Subcutaneous abdominal adipose tissue (tissue), 5 donors: ENCODE data around the gene FOXL1.

Experiments
- H3K27ac ChIP-seq: one replicate; pipeline ENCODE4 v1.7.0; 2013; ENCODE audit warnings: low read depth, mild to moderate bottlenecking, inconsistent platforms, low read length, moderate library complexity
- H3K27me3 ChIP-seq, 5 donors: one replicate each; pipeline ENCODE4 v1.7.0; 2013; ENCODE audit warnings: low read length in 5 of 5, inconsistent platforms in 1 of 5; ENCODE audit not compliant: control insufficient read depth in 5 of 5, insufficient read depth in 4 of 5
- H3K36me3 ChIP-seq, 5 donors: one replicate each; pipeline ENCODE4 v1.7.0; 2013; ENCODE audit warnings: low read length in 5 of 5; ENCODE audit not compliant: control insufficient read depth in 5 of 5, insufficient read depth in 5 of 5
- H3K4me1 ChIP-seq, 5 donors: one replicate each; pipeline ENCODE4 v1.7.0; 2013; ENCODE audit warnings: low read length in 5 of 5, mild to moderate bottlenecking in 3 of 5, moderate library complexity in 1 of 5; ENCODE audit not compliant: control insufficient read depth in 5 of 5, insufficient read depth in 5 of 5
- H3K4me3 ChIP-seq, 5 donors: one replicate each; pipeline ENCODE4 v1.7.0; 2013; ENCODE audit warnings: low read length in 5 of 5, low read depth in 1 of 5
- H3K9ac ChIP-seq, 5 donors: one replicate each; pipeline ENCODE4 v1.7.0; 2013; ENCODE audit warnings: low read length in 5 of 5, mild to moderate bottlenecking in 4 of 5, moderate library complexity in 3 of 5
- H3K9me3 ChIP-seq, 5 donors: one replicate each; pipeline ENCODE4 v1.7.0; 2013; ENCODE audit warnings: low read length in 5 of 5; ENCODE audit not compliant: control insufficient read depth in 5 of 5
- donor health status: healthy.
- donor health status: healthy.
- donor health status: healthy.
- donor health status: healthy.
- donor health status: healthy.

The FOXL1 gene

DNA sequence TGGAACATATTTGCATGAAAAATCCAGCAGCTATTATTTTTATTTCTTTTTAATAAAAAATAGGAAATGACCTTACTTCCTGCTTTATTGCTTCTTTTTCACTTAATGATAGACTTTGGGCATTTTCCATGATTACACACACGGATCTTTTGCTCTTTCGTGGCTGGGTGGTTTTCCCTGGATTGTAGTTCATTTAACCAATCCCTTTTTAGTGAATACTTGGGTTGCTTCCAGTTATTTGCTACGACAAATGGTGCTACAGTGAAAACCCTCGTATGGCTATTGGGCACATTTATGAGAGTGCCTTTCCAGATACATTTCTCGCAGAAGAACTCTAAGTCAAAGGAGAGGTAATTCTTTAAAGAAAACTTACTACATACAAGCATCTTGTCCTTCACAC, 38.6 kb downstream of the FOXL1 start:
- Histone ChIP-seq H3K36me3 (no peaks in the 10 kb centered on the region), H3K9me3 (peaks cover 0 to 7% (median 5%) of the 10 kb centered on the region in 5 donors), H3K4me3 (no peak overlapping the region), H3K4me1 (no peaks in the 10 kb centered on the region), H3K9ac (no peak overlapping the region), H3K27ac (no peak overlapping the region), H3K27me3 (peaks cover 3 to 15% (median 13%) of the 10 kb centered on the region in 5 donors)

DNA sequence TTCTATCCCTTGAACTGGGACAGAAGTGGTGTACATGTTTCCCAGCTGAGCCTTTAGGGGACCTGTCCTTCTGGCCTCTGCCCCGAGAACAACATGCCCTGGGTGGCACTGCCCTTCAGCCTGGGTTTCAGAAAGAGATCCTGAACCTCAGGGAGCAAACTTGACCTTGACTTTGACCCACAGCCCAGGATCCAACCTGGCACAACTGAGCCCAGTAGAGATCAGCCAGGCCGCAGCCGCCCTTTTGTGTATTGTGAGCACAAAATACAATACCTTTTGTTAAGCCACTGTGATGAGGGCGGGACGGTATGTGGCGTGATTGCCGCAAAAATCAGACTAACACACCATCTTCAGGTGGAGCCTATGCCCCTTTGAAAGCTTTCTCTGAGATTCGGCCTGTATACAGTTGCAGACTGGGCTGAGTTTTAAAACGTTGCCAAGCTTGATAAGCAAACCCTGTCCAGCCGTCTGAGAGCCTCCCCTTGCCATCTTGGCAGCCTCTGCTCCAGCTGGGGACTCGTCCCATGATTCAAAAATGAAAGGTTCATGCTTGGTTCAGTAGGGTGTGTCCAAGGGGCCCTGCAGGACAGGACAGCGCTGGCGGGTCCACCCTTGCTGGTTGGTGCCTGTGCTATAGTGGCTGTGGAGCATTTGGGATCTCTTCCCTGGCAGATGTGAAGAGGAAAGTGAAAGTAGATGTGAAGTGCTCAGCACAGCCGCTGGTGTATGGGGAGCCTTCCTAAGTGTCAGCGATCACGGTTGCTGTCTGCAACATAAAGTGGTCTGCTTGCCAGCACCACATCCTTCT, 40.3 kb downstream of the FOXL1 start:
- H3K9ac ChIP-seq = no peak overlapping the region
- H3K4me1 ChIP-seq = no peaks in the 10 kb centered on the region
- no peak overlapping the region for H3K27ac ChIP-seq
- peaks cover 5 to 15% (median 11%) of the 10 kb centered on the region in 5 donors for H3K27me3 ChIP-seq
- peaks cover 0 to 7% (median 5%) of the 10 kb centered on the region in 5 donors for H3K9me3 ChIP-seq
- peak overlapping the region in 4 of 5 donors; percentile 26 to 37 (median 36) for H3K4me3 ChIP-seq
- H3K36me3 ChIP-seq = no peaks in the 10 kb centered on the region

DNA sequence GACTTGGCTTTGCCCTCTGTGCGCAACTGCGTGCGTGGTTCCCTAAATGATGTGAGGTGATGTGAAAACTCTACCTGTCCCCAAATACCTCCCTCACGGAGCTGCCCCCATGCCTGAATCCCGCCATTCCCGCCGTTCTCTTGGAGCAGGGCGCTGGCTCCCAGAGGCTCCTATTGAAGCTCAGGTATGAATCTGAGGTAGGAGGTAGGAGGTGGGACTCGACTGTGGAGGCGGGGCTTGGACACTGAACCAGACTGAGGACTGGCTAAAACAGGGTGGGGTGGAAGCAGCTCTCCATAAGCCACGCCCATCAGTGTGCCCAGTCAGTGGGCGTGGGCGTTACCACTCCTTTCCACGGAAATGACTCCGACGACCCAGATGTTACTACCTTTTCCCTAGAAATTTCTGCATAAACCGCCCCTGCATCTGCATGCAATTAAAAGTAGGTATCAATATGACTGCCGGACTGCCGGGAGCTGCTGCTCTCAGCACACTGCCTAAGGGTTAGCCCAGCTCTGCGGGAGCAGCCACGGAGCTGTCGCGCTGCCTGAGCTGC, 41.0 kb downstream of the FOXL1 start:
- peak overlapping the region in 4 of 5 donors; percentile 26 to 37 (median 36) for H3K4me3 ChIP-seq
- H3K9me3 ChIP-seq = peaks cover 0 to 7% (median 5%) of the 10 kb centered on the region in 5 donors
- no peak overlapping the region for H3K9ac ChIP-seq
- no peak overlapping the region for H3K27ac ChIP-seq
- no peaks in the 10 kb centered on the region for H3K4me1 ChIP-seq
- H3K36me3 ChIP-seq = no peaks in the 10 kb centered on the region
- H3K27me3 ChIP-seq = peaks cover 5 to 15% (median 11%) of the 10 kb centered on the region in 5 donors

DNA sequence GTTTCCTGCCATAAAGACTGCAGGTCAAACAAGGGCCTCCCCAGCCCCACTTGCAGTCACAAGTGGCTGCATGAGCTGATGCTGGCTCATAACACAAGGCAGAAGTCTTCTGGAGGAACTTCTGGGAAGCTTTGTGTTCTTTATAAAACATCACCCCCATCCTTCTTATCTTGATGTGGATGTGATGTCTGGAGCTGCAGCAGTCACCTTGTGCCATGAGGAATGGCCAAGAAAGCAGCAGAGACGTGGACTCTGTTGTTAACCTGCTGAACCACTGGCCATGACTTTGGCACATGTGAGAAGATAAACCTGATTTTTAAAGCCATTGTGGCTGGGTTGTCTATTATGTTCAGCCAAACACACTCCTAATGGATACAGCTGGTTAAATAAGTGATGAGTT, 41.8 kb downstream of the FOXL1 start:
- H3K4me3 ChIP-seq = no peak overlapping the region
- no peak overlapping the region for H3K9ac ChIP-seq
- H3K27me3 ChIP-seq = peaks cover 5 to 16% (median 11%) of the 10 kb centered on the region in 5 donors
- peaks cover 0 to 6% (median 3%) of the 10 kb centered on the region in 5 donors for H3K9me3 ChIP-seq
- H3K36me3 ChIP-seq = no peaks in the 10 kb centered on the region
- H3K27ac ChIP-seq = no peak overlapping the region
- H3K4me1 ChIP-seq = no peaks in the 10 kb centered on the region

DNA sequence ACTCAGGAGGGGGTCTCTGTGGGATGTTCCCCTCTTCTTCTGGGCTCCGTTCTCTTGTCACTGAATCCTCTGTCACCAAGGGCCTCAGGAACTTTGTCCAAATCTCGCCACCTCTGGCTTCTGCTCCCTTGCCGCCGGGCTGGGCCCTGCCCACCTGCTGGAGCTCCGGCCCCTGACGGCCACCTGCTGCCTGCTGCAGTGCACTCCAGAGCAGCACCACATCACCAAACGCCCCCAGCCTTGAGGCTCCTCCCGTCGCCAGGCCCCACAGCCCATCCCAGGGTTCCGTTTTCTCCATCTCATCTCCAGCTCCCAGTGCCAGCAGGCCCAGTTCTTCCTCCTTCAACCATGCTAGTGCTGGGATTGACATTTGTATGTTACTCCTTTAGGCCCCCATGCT, 43.6 kb downstream of the FOXL1 start:
- peaks cover 7 to 17% (median 13%) of the 10 kb centered on the region in 5 donors for H3K27me3 ChIP-seq
- H3K36me3 ChIP-seq = no peaks in the 10 kb centered on the region
- no peaks in the 10 kb centered on the region for H3K4me1 ChIP-seq
- peaks cover 0 to 6% (median 2%) of the 10 kb centered on the region in 5 donors for H3K9me3 ChIP-seq
- H3K27ac ChIP-seq = no peak overlapping the region
- H3K9ac ChIP-seq = no peak overlapping the region
- H3K4me3 ChIP-seq = no peak overlapping the region

DNA sequence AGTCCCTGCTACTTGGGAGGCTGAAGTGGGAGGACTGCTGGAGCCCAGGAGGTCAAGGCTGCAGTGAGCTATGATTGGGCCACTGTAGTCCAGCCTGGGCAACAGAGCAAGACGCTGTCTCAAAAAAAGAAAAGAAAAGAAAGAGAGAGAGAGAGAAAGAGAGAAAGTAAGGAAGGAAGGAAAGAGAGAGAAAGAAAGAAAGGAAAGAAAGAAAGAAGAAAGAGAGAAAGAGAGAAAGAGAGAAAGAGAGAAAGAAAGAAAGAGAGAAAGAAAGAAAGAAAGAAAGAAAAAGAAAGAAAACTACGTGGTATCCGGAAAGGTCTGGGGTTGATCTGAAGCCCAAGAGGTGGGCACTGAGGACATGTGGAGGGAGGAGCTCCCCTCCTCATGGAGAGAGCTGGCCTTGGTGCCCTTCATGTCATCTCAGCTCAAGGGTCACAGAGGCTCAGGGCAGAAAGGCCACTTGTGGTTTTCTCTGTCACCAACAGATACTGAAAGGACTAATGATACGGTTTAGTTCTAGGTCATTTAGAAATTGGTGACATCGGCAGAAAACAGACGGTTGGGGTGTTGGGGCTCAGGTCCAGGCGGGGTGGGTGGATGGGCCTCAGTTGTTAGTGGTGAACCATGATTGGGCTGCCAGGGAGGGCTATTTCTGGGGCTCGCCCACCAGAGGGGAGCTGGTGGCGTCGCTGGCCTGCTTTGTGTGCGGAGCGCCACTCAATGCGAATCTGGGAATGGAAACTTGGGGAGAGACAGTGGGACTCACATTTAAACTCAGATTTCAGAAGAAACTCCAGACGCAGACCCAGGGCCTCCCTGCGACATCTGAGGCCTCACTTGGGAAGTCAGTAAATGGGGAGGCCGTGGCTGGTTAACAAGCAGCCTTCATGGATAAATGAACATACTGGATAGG, 44.6 kb downstream of the FOXL1 start:
- H3K4me1 ChIP-seq = no peaks in the 10 kb centered on the region
- no peak overlapping the region for H3K4me3 ChIP-seq
- H3K27ac ChIP-seq = no peak overlapping the region
- peaks cover 7 to 17% (median 15%) of the 10 kb centered on the region in 5 donors for H3K27me3 ChIP-seq
- peaks cover 0 to 9% (median 5%) of the 10 kb centered on the region in 5 donors for H3K9me3 ChIP-seq
- H3K36me3 ChIP-seq = no peaks in the 10 kb centered on the region
- no peak overlapping the region for H3K9ac ChIP-seq

DNA sequence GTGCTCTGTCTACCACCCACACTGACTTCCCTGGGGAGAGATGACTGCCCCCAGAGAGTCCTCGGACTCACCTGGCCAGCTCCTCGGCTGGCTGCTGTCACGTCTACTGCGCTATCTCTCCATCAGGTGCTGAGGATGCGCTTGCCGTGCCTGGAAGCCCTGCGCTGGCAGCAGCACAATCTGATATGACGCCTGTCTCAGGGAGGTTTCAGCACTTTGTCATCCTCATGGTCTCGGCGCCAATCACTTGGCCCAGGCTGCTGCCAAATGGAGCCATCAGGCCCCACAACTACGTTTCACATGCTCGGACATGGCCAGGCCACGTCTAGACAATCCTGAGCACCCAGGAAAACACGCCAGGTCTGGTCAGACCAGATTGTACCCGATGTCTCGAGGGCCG, 46.7 kb downstream of the FOXL1 start:
- H3K4me1 ChIP-seq = no peaks in the 10 kb centered on the region
- peaks cover 4 to 12% (median 7%) of the 10 kb centered on the region in 5 donors for H3K27me3 ChIP-seq
- H3K9ac ChIP-seq = no peak overlapping the region
- peaks cover 0 to 8% (median 4%) of the 10 kb centered on the region in 5 donors for H3K9me3 ChIP-seq
- no peak overlapping the region for H3K27ac ChIP-seq
- no peaks in the 10 kb centered on the region for H3K36me3 ChIP-seq
- H3K4me3 ChIP-seq = no peak overlapping the region

DNA sequence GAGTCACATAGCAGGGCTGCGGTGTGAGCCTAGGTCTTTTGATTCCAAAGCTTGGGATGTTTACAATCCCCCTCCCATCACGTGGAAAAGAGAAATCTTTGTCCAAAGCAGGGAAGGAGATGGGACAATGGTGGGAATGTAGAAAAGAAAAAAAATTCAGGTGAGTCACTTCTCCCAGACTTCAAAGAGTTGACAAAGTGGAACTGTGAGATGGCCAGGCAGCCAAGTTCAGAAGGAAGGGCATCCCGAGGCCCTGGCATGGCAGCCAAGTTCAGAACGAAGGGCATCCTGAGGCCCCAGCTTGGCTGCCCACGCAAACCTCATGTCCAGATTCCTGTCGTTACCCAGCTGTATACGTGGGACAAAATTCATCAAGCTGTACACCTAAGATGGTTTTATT, 47.5 kb downstream of the FOXL1 start:
- Histone ChIP-seq H3K27ac (no peak overlapping the region), H3K27me3 (peaks cover 4 to 12% (median 7%) of the 10 kb centered on the region in 5 donors), H3K9ac (no peak overlapping the region), H3K9me3 (peaks cover 0 to 8% (median 0%) of the 10 kb centered on the region in 5 donors), H3K4me1 (no peaks in the 10 kb centered on the region), H3K4me3 (no peak overlapping the region), H3K36me3 (no peaks in the 10 kb centered on the region)

DNA sequence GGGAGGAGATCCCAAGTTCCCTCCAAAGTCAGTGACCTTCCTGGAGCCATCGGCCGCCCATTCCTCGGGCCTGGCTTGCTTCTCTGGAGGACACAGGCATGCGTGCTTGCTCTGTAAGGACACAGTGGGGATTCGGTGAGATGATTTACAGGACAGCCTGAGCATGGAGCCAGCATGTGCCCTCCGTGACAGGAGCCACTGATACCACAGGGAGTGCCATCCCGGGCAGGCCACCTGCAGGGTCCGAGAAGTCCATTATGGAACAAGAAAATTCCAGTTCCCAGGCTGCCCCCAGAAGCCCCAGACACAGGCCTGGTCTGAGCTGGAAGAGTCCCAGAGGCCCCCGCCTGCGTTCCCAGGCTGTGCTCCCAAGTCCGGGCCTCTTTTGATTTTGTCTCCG, 47.9 kb downstream of the FOXL1 start:
- Histone ChIP-seq H3K4me1 (no peaks in the 10 kb centered on the region), H3K4me3 (no peak overlapping the region), H3K27me3 (peaks cover 4 to 12% (median 6%) of the 10 kb centered on the region in 5 donors), H3K27ac (no peak overlapping the region), H3K36me3 (no peaks in the 10 kb centered on the region), H3K9me3 (peaks cover 0 to 8% (median 0%) of the 10 kb centered on the region in 5 donors), H3K9ac (no peak overlapping the region)
